Mammary epithelial cell (primary cell): ENCODE results near the gene C1orf52.

Experiments used
- EZH2 ChIP-seq: IDR thresholded peaks from 2 replicates; pipeline ENCODE4 v1.6.1; 2012; ENCODE audit warnings: low read length, inconsistent platforms, borderline replicate concordance
- TF ChIP-seq, protein P1 (sequence below), 2 donors: IDR thresholded peaks in 1 of 2; conservative IDR thresholded peaks in 1 of 2; 2 replicates each; pipeline ENCODE4 v1.5.1; 2011 to 2012; ENCODE audit warnings: inconsistent platforms in 2 of 2, low read length in 2 of 2, mild to moderate bottlenecking in 2 of 2, control low read depth in 1 of 2, low read depth in 1 of 2; ENCODE audit not compliant: insufficient read depth in 1 of 2; ENCODE audit errors: extremely low read depth in 1 of 2

- TF ChIP-seq EZH2, result no peak
- TF ChIP-seq, protein P1, sequence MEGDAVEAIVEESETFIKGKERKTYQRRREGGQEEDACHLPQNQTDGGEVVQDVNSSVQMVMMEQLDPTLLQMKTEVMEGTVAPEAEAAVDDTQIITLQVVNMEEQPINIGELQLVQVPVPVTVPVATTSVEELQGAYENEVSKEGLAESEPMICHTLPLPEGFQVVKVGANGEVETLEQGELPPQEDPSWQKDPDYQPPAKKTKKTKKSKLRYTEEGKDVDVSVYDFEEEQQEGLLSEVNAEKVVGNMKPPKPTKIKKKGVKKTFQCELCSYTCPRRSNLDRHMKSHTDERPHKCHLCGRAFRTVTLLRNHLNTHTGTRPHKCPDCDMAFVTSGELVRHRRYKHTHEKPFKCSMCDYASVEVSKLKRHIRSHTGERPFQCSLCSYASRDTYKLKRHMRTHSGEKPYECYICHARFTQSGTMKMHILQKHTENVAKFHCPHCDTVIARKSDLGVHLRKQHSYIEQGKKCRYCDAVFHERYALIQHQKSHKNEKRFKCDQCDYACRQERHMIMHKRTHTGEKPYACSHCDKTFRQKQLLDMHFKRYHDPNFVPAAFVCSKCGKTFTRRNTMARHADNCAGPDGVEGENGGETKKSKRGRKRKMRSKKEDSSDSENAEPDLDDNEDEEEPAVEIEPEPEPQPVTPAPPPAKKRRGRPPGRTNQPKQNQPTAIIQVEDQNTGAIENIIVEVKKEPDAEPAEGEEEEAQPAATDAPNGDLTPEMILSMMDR (conservative IDR thresholded peaks at IDR 0.05 in 1 of 2, IDR thresholded peaks at IDR 0.05 in 1 of 2; ENCODE audit: extremely low read depth in 1 of 2, insufficient read depth in 1 of 2, low read depth in 1 of 2, low read length in 2 of 2), result no peak
These were observed 35.6 kb upstream of the C1orf52 start for GRCh38 chr1:85295006-85295431.
